ENCODE measurements around the gene MEGF10. TPM values are rescaled to one million over a fixed set of nuclear protein-coding genes. Genes with fewer than 3 reads are reported as not detected.

The MEGF10 gene
- total RNA-seq, 1 donor from 2014 or later, result 8.2 TPM

DNA sequence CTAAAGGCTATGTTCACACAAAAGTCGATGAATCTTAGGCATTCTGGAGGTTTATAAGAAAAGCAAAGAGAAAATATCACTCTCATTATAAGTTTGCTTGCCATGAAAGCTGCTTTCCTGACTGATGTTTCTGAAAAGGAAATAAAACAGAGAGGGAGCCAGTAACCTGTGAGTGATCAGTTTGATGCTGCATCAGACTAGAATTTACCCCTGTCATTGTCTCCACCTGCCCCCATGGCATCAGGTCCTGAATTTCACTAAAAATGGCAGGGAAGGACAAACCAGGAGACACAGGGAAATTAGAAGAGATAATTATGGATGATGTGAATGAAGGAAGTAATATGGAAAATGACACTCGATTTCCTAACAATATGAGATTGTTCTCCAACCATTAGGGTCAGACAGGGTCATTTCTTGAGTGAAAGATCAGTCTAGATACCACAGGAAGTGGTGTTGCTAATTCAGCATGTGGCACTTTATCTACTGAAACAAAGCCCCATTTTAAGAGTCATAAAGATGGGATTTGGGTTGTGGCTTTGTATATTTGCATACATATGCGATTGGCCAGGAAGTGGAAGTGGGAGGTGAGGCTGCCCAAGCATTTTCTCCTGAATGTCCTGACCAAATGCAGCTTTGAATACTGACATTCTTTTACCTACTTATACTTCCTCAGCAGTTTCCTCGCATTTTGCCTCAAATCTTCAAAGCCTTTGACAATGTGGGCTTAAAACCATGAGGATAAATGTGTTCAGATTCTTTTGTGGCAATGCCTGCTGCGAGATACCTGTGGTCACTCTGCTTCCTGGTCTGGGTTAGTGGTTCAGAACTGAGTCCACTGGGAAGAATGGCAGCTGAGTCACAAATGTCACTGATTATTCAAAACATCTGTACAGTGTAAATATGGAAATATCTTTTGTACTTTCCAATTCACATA, 29.7 kb downstream of the MEGF10 start:
- DNase-seq (ENCODE audit: low spot score) (no peak), ATAC-seq (no peak)
- intact Hi-C loops (cut with DNase I), result no loop called here

DNA sequence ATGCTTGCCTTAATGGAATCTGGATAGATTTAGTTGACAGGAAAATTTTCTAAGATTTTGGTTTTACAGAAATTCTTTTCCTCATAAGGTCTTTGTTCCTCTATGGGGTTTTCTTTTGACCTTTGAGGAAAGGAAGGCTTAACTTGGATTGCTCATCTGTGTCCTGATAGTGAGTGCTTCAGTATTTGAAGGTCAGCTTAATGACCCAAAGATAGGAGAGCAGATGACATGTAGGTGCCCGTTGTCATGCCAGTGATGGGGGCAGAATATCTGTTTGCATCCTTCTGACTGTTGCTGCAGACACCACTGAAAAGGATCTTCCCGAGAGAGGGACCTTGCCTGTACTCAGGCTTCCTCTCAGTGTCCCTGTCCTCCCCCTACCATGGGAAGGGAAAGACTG, 30.9 kb downstream of the MEGF10 start:
- intact Hi-C loops (cut with DNase I), result no loop called here
- ATAC-seq (no peak), DNase-seq (ENCODE audit: low spot score) (no peak)

DNA sequence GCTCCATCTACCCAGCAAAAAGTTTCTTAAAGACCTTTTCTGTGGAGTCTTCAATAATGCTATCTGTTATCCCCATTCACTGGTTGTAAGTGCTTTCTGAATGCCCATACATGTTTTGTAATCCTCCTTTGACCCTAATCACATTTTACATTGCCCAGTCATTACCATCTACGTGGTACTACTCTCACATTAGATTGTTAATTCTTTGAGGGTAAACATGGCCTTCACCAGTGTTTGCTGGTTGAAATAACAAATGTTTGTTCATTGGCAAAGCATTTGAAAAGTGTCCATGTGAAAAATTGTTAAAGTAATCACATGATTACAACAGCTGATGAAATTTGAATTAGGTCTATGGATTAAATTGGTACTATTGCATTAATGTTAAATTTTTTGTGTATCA, 31.8 kb downstream of the MEGF10 start:
- DNase-seq (ENCODE audit: low spot score) (no peak), ATAC-seq (no peak)
- intact Hi-C loops (cut with DNase I), result no loop called here

DNA sequence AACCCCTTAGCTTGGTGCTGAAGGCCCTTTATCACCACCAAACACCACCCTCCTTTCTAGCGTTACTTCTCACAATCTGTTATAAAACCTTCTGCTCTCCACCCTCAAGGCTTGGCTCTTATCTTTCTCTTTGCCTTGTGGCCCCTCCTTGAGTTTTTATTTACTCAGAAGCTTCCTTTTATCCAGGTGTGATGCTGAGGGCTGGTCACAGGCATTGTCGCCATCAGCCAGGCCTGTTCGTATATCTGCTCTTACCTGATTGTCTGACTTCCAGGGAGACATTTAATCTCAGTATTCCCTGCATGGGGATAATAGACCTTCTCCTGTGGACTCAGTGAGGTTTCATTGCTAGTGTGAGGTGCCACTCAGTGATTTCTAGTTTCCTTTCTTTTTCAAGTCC, 34.2 kb downstream of the MEGF10 start:
- intact Hi-C loops (cut with DNase I), result no loop called here
- no peak for ATAC-seq
- no peak for DNase-seq (ENCODE audit: low spot score)

DNA sequence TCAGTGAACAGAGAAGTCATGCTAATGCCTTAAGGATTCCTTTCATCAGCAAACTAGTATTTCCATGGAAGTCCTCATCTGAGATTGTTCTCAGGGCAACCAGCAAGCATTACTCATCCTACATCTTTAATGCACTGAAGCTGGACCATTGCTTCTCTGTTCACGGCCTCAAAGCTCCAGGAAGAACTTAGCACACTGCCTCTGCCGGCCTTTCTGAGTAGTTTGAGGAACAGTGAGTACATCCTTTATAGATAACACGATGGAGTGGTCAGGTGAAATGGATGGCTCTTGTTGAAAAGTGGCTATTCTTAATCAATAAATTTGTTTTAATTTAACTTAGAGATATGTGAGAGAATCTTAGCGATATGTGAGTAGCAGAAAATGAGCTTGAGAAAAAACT, 35.8 kb downstream of the MEGF10 start:
- intact Hi-C loops (cut with DNase I), result no loop called here
- no peak for DNase-seq (ENCODE audit: low spot score)
- no peak for ATAC-seq

DNA sequence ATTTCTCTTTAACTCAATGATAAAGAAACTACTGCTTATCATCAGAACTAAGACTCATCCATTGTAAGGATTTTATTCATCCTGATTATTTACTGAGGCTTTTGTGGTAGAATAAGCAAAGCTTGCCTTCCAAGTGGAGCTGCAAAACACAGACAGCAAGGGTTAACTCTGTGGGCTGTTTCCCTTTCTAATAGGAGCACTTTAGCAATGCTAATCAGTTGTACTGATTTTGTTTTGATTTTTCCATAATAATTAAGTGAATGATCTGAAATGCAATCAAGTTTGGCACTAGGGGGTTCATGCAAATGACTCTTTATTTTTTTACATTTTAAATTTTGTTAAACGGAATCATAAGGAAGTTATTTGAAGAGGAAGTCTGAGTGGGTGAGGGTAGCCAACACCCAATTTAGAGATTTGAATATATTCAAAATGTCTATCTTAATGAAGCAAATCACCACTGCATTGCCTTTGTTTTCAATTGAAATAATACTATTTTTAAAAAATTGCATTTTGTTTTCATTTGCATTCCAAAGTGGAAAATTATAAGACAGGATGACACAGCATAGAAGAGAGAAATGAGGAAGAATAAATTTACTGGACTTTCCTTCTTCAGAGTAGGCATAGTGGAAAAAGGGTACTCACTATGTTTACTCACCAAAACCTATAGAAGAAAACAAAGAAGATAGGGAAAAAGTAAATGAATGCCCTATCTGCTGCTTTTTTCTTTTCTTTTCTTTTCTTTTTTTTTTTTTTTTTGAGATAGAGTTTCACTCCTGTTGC, 36.6 kb downstream of the MEGF10 start:
- DNase-seq (ENCODE audit: low spot score) (no peak), ATAC-seq (no peak)
- intact Hi-C loops (cut with DNase I), result no loop called here

DNA sequence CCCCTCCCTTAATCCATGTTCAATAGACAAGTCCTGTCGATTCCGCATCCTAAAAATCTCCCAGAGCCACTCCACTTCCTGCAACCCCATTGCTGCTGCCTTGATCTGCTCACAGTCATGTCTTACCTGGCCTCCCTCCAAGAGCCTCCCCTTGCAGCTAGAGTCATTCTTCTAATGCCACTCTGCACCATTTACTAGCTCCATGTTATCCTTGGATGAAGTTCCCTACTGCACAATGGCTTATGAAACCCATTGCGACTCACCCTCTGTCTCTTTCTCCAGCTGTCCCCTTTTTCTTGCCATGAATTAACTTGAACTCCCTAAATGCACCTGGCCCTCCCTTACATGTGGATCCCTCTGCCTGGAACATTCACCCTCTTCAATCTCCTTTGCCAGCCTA, 39.5 kb downstream of the MEGF10 start:
- intact Hi-C loops (cut with DNase I), result no loop called here
- ATAC-seq (no peak), DNase-seq (ENCODE audit: low spot score) (no peak)

DNA sequence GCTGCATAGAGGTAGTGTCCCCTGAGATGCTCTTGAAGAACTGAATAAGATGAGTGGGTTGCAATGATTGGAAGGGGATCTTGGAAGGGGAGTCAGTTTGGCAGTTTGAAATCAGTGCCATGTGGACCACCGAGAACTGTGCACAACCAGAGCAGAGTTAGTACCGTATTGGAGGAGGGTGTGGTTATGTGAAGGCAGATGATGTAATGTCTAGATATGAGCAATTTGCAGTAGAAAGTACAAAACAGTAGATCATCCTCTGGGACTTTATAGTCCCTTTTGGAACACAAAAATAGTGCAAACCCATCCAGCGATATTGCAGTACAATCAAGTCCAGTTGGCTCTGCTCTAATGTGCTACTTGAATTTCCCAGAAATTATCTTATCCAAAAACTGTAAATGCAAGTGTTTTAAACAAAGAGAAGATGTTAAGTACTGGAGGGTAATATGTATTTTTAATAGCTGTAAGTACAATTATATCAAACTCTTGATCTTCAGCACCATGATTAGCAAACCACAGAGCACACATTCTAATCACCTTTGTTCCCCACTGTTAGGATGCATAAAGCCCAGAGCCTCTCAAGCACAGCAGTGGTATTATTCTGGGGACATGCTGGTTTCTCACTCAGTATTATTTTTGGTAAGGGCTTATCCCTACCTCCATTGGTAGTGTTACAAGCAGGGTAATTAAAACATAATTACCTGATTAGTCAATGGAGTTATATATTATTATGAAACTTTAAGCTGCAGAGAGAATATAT, 41.5 kb downstream of the MEGF10 start:
- intact Hi-C loops (cut with DNase I), result no loop called here
- DNase-seq (ENCODE audit: low spot score) (no peak), ATAC-seq (no peak)

DNA sequence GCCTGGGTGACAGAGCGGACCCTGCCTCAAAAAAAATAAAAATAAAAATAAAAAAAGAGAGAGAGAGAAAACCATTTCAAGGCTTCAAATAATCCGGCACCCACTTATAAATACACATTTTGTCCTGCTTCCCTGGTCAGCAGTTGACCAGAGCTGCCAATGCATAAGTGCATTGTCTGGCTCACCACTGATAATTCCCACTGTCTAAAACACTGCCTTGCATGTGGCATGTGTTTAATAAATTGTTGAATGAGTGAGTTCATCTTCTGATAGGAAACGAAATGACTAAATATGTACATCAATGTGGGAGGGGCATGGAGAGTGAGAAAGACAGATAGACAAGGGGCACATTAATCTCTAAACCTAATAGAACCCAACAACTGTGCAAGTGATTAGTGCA, 42.9 kb downstream of the MEGF10 start:
- DNase-seq (ENCODE audit: low spot score) (no peak), ATAC-seq (no peak)
- intact Hi-C loops (cut with DNase I), result no loop called here

DNA sequence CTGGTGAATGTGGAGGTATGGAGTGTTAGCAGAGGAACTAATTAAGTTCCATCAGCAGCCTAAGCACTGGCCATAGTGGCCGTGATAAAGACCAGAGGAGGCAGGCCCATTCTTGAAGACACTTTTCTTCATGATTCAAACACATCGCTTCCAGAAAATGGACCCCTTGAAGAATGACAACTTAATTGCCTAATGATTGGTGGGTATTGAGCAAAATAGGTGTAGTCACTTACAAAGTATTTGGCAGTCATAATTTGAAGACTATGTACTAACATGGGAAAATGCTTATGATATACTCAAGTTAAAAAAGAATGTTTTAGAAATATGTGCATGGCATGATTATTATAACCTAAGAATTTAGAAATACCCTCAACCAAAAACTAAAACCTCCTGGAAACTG, 44.8 kb downstream of the MEGF10 start:
- intact Hi-C loops (cut with DNase I), result no loop called here
- no peak for DNase-seq (ENCODE audit: low spot score)
- no peak for ATAC-seq

DNA sequence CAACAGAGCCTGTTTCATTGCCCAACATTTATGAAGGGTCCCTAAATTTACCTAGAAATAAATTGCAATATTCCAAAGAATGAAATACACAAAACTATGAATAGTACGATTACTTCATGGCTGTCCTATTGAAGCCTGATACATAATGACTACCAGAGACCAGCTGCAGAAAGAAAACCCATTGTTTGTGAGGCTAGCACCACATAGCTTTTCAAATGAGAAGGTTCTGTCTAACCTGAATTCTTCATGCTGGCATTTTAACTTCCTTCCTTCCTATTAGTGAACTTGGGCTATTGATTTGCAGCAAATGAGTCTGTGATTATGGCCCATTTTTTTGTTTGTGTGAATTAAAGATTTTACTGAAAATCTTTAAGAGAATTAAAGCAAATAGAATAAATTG, 47.3 kb downstream of the MEGF10 start:
- intact Hi-C loops (cut with DNase I), result no loop called here
- DNase-seq (ENCODE audit: low spot score), result no peak
- no peak for ATAC-seq

DNA sequence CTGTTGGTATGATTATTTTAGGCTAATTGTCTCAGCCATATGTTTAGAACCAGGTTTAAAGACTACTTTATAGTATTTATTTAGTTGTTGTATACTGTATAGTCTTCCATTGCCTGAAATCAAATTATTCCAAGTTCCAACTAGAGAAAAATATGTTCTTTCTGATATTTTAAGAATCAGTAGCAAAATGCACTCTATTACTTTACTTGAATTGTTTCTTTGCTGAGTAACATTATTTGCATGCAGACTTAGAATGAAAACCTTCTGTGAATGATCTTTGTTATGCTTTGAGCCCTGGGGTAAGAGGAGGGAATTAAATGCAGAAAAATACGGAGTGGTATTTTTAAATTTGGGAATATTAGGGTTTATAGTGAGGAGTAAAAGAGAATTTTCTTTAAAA, 47.9 kb downstream of the MEGF10 start:
- DNase-seq (ENCODE audit: low spot score) (no peak), ATAC-seq (no peak)
- intact Hi-C loops (cut with DNase I), result no loop called here

DNA sequence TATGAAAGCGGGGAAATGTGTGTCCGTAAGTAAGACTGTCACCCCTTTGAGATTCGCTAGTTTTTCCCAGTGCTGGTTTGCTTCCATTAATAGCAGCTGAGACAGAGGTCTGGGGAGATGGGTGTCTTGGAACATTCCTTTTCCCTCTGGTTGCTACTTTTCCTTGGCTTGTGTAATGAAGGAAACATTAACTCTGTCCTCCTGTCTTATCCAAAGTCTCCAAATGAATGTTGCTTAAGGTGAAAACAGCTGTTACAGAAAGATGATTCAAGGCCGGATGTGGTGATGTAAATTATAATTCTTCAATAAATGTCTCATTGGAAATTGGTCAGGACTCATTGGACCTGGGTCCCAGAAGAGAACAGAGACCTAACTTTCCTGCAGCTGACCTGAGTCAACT, 50.0 kb downstream of the MEGF10 start:
- ATAC-seq (no peak), DNase-seq (ENCODE audit: low spot score) (no peak)
- intact Hi-C loops (cut with DNase I), result no loop called here

DNA sequence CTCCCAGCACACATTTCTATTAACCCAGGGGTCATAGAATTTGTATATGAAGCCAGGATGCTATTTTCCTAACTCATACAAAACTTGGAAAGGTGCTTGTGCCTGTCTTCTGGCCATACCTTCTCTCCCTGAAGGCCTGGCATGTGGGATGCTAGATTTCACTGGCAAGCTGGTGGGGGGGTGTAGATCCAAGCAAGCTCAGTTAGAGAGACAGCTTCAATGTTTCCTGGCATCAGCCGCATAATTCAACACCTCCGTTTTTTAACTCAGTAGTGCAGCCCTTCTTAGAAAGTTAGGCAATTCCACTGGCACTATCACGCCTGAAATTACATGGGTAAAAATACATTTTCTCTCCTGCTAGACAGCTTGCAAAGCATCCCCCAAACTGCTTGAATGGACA, 51.8 kb downstream of the MEGF10 start:
- ATAC-seq, result no peak
- no peak for DNase-seq (ENCODE audit: low spot score)
- intact Hi-C loops (cut with DNase I), result no loop called here

DNA sequence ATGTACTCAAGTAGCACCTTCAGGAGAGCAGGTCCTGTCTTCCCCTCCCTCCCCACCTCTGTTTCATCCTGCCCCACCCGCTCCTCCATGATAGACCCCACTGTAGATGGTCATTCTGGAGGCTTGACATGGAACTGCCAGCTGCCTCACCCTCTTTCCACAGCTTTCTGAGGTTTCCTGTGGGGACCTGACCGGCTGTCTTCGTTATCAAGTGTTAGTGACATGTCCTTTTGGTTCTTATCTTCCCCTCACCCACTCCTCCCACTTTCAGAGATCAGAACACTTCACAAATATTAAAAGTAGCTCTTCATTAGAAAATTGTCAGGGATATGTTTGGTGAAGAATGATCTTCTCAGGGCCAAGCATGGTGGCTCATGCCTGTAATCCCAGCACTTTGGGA, 52.7 kb downstream of the MEGF10 start:
- ATAC-seq (no peak), DNase-seq (ENCODE audit: low spot score) (no peak)
- intact Hi-C loops (cut with DNase I), result no loop called here

DNA sequence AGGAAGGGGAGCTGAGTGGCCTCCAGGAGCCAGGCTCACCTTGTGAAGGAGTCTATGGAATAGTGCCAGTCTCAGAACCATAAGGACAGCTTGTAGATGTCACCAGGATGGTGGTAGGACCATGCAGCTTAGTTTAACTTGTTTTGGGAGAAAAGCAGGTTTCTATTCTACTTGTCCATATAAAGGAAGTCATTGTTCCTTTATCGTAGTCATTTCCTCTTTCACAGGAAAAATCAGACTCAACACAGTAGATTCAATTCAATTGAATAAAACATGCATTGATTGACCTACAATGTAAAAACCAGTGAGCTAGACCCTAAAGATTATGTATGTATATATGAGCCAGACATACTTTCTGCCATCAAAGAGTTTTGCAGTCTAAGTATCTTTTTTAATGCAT, 53.3 kb downstream of the MEGF10 start:
- intact Hi-C loops (cut with DNase I), result no loop called here
- ATAC-seq, result no peak
- no peak for DNase-seq (ENCODE audit: low spot score)

DNA sequence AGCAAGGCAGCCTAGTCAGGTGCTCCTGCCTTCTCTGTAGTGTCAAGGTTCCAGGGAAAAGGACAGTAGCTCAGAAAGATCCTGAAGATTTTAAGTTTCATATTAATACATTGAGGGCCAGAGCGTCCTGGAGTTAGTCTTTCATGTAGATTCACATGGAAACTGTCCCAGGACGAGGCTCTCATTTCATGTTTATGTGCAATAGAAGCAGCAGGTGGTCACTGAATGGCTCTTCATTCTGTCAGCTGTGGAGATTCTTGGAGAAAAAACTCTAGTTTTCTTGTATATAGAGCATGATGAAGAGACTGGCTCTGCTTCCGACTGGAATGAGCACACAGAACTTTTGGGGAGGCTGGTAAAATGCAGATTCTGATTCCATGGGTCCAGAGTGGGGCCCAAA, 54.3 kb downstream of the MEGF10 start:
- intact Hi-C loops (cut with DNase I), result no loop called here
- DNase-seq (ENCODE audit: low spot score) (no peak), ATAC-seq (no peak)

DNA sequence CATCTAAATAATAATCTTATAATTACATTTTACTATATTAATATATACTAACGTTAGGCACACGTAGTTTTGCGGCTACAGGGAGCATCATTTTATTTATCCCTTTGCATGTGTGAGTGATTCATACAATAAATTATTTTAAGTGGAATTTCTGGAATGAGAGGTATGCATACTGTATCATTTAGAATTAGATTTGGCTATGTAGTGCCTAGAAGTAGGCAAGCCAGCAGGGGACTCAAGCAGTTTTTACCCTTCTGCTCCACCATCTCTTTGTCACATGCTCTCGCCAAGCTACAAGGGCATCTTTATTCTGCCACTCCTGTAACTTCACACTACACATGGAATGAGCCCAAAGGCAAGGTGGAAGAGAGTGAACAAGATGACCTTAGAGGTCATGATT, 60.8 kb downstream of the MEGF10 start:
- DNase-seq (ENCODE audit: low spot score), result no peak
- ATAC-seq, result no peak
- intact Hi-C loops (cut with DNase I), result no loop called here

DNA sequence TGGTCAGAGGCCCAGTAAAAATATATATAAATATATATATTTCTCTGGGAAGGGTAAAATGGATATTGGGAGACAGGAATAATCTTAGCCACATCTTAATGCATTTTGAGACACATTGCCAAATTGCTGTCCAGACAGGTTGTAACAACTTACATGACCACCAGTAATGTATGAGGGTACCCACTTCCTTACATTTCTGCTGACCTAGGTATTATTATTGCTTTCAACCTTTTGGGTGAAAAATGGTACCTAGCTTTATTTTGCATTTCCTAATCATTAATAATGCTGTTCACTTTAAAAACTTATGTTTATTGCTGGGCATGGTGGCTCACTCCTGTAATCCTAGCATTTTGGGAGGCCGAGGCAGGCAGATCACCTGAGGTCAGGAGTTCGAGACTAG, 61.5 kb downstream of the MEGF10 start:
- intact Hi-C loops (cut with DNase I), result no loop called here
- ATAC-seq (no peak), DNase-seq (ENCODE audit: low spot score) (no peak)

DNA sequence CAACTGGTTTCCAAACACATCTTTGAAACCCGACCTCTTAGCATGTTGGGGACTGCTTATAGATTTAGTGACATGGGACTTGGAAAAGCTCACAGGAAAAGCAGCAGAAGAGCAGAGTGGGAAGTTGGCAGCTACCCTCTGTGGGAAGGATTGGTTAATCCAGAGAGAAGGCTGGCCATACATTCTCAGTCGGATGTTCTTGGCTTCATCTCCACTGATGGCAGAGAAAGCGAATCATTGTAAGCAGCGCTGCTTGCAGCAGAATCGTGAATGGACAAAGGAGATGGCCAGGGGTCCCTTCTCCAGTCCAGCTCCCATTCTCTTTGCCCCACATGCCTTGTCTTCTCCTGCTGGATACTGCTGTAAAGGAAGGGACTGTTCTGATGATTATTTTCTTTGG, 62.7 kb downstream of the MEGF10 start:
- intact Hi-C loops (cut with DNase I), result no loop called here
- no peak for ATAC-seq

More for the DNA sequence above, 62.7 kb downstream of the MEGF10 start:
- DNase-seq (ENCODE audit: low spot score), result no peak
